ENCODE data around the gene RETREG3.
"Not testable (repeated sequence)": the region's sequence is repeated elsewhere in the genome, so short reads cannot be mapped to it uniquely, and the experiment has no call there.

The RETREG3 gene

GRCh38 chr17:42553161-42553818, 55.9 kb downstream of the RETREG3 start:
- no peak for DNase-seq (ENCODE audit: low read depth in 2 of 2)

- not testable (repeated sequence) for DNase-seq (ENCODE audit: low read depth in 2 of 2)
These were observed 56.4 kb downstream of the RETREG3 start, which contains the start of gene HSD17B1 for GRCh38 chr17:42552736-42553135. Gene HSD17B1 (plus strand): TSS chr17:42552923. CDS start chr17:42552934, 11 bp downstream.

GRCh38 chr17:42548993-42549755, 60.0 kb downstream of the RETREG3 start:
- no peak for DNase-seq (ENCODE audit: low read depth in 2 of 2)

- peak; percentile 48 to 59 for DNase-seq (ENCODE audit: low read depth in 2 of 2)
These were observed 60.9 kb downstream of the RETREG3 start for GRCh38 chr17:42548070-42548837.

GRCh38 chr17:42547698-42548069, 61.5 kb downstream of the RETREG3 start:
- no peak for DNase-seq (ENCODE audit: low read depth in 2 of 2)

GRCh38 chr17:42547001-42547461, 62.1 kb downstream of the RETREG3 start:
- DNase-seq (ENCODE audit: low read depth in 2 of 2): no peak

GRCh38 chr17:42545755-42546505, 63.2 kb downstream of the RETREG3 start:
- not testable (repeated sequence) for DNase-seq (ENCODE audit: low read depth in 2 of 2)

GRCh38 chr17:42544874-42545283, 64.3 kb downstream of the RETREG3 start:
- no peak for DNase-seq (ENCODE audit: low read depth in 2 of 2)

- DNase-seq (ENCODE audit: low read depth in 2 of 2): no peak
These were observed 65.7 kb downstream of the RETREG3 start for GRCh38 chr17:42543190-42544079.

GRCh38 chr17:42541041-42541833, 67.9 kb downstream of the RETREG3 start:
- DNase-seq (ENCODE audit: low read depth in 2 of 2): no peak

GRCh38 chr17:42540558-42540957, 68.6 kb downstream of the RETREG3 start:
- DNase-seq (ENCODE audit: low read depth in 2 of 2): not testable (repeated sequence)

GRCh38 chr17:42538482-42538881, 70.7 kb downstream of the RETREG3 start:
- DNase-seq (ENCODE audit: low read depth in 2 of 2): no peak

GRCh38 chr17:42537826-42538451, 71.2 kb downstream of the RETREG3 start:
- no peak for DNase-seq (ENCODE audit: low read depth in 2 of 2)

- no peak for DNase-seq (ENCODE audit: low read depth in 2 of 2)
These were observed 71.9 kb downstream of the RETREG3 start for GRCh38 chr17:42537156-42537805.

- peak; percentile 45 to 52 for DNase-seq (ENCODE audit: low read depth in 2 of 2)
These were observed 72.6 kb downstream of the RETREG3 start for GRCh38 chr17:42536372-42537155.

- DNase-seq (ENCODE audit: low read depth in 2 of 2): peak; percentile 62 to 73
These were observed 73.2 kb downstream of the RETREG3 start, which contains the start of gene NAGLU for GRCh38 chr17:42536048-42536371. Gene NAGLU (plus strand): TSS chr17:42536241. CDS start chr17:42536273, 32 bp downstream.

GRCh38 chr17:42535155-42536047, 73.8 kb downstream of the RETREG3 start:
- no peak for DNase-seq (ENCODE audit: low read depth in 2 of 2)
